NCI-H524 treated with DMSO at 0.1 percent for 48 hours (cell line): ENCODE measurements around the gene SLC25A39.

Experiments used
- DNase-seq: peaks from one replicate; lab custom pipeline; 2025; lab: John Stamatoyannopoulos, UW

Gene SLC25A39

GRCh38 chr17:44273607-44274006 is 51.0 kb downstream of the SLC25A39 start:
- DNase-seq = no peak

- DNase-seq = no peak
These were observed 51.7 kb downstream of the SLC25A39 start for GRCh38 chr17:44272954-44273353.

GRCh38 chr17:44272321-44272951 is 52.2 kb downstream of the SLC25A39 start:
- no peak for DNase-seq
